Epithelial cell of proximal tubule (primary cell): ENCODE results near the gene POP4. TPM values are rescaled to one million over a fixed set of nuclear protein-coding genes. Genes with fewer than 3 reads are reported as not detected.

Experiments
- DNase-seq: peaks from one replicate; pipeline ENCODE4 v3.0.0-alpha.2; 2011; ENCODE audit warnings: low read depth
- H3K4me3 ChIP-seq: 2 replicates; pipeline ENCODE4 v1.5.1; 2011; ENCODE audit warnings: low read depth, mild to moderate bottlenecking, low read length
- total RNA-seq: library from RNA; depleted of rRNA; stranded (reverse); fragments of >200 nt; gene quantifications from 2 replicates; pipeline ENCODE4 v1.2.3, GENCODE V29; 2015
- TF ChIP-seq, protein P1 (sequence below): conservative IDR thresholded peaks from 2 replicates; pipeline ENCODE4 v1.5.1; 2012; ENCODE audit warnings: low read depth, mild to moderate bottlenecking, low read length

The POP4 gene
- total RNA-seq, 1 donor from 2014 or later: 53.5 TPM

GRCh38 chr19:29651622-29652394 is 45.7 kb downstream of the POP4 start:
- no peak for DNase-seq
- TF ChIP-seq, protein P1, sequence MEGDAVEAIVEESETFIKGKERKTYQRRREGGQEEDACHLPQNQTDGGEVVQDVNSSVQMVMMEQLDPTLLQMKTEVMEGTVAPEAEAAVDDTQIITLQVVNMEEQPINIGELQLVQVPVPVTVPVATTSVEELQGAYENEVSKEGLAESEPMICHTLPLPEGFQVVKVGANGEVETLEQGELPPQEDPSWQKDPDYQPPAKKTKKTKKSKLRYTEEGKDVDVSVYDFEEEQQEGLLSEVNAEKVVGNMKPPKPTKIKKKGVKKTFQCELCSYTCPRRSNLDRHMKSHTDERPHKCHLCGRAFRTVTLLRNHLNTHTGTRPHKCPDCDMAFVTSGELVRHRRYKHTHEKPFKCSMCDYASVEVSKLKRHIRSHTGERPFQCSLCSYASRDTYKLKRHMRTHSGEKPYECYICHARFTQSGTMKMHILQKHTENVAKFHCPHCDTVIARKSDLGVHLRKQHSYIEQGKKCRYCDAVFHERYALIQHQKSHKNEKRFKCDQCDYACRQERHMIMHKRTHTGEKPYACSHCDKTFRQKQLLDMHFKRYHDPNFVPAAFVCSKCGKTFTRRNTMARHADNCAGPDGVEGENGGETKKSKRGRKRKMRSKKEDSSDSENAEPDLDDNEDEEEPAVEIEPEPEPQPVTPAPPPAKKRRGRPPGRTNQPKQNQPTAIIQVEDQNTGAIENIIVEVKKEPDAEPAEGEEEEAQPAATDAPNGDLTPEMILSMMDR: no peak
- H3K4me3 ChIP-seq: no peak overlapping the region

DNA sequence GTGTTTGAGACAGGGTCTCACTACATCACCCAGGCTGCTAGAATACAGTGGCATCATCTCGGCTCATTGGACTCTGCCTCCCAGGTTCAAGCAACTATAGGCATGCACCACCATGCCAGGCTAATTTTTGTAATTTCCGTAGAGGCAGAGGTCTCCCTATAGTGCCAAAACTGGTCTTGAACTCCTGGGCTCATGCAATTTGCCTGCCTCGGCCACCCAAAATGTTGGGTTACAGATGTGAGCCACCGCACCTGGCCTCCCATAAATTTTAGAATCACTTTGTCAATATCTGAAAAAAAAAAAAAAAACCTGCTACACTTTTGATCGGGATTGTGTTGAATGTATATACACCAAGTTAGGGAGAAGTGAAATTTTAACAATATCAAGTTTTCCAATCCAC is 47.3 kb downstream of the POP4 start:
- no peak overlapping the region for H3K4me3 ChIP-seq
- no peak for DNase-seq
- TF ChIP-seq, protein P1: no peak

GRCh38 chr19:29655648-29656335 is 49.7 kb downstream of the POP4 start:
- DNase-seq: no peak
- no peak overlapping the region for H3K4me3 ChIP-seq
- TF ChIP-seq, protein P1: no peak

- no peak for DNase-seq
- H3K4me3 ChIP-seq: no peak overlapping the region
- TF ChIP-seq, protein P1: no peak
Observed at GRCh38 chr19:29658221-29658991, 52.3 kb downstream of the POP4 start.

DNA sequence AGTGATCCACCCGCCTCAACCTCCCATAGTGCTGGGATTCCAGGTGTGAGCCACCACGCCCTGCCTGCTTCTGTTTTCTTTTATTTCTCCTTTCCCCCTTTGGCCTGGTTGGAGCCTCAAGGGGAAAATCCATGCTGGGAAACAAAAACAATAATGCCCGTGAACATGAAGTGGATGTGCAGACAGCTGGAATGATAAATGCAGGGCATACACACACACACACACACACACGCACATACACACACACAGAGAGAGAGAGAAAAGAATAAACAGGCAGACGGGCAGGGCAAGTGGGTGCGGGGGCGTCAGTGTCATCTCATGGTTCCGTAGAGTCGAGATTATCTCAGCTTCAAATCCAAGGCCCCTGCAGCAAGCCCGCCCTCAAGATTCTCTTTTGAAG is 54.8 kb downstream of the POP4 start:
- DNase-seq: no peak
- TF ChIP-seq, protein P1: no peak
- no peak overlapping the region for H3K4me3 ChIP-seq

DNA sequence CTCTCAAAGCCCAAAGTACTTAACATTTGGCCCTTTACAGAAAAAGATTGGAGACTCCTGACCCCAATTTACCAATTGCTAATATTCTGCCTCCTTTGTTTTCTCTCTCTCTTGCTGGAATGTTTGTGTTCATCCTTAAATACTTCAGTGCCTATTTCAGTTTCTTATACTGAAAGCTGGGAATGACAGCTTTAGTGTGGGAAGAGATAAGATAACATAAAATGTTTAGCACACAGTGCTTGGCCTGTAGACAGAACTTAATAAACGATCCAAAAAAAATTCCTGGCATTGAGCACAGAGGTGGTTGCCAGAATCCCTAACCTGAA is 56.2 kb downstream of the POP4 start:
- DNase-seq: no peak
- TF ChIP-seq, protein P1: no peak
- H3K4me3 ChIP-seq: no peak overlapping the region
